K562 (cell line): Measurements from ENCODE around the gene TFPI.

ENCODE experiments used
- CBX5 ChIP-seq: IDR thresholded peaks from 2 replicates; pipeline ENCODE4 v1.6.1; 2014; ENCODE audit warnings: low read depth, borderline replicate concordance
- CTCF ChIP-seq, 3 experiments: IDR thresholded peaks in 2 of 3; conservative IDR thresholded peaks in 1 of 3; 2 replicates each; pipeline ENCODE4 v1.5.1; 2011 to 2012; ENCODE audit warnings: low read length in 3 of 3, mild to moderate bottlenecking in 3 of 3, control low read depth in 2 of 3, improper control_type of control experiment in 1 of 3, inconsistent platforms in 1 of 3, low read depth in 1 of 3, mixed read lengths in 1 of 3, moderate library complexity in 1 of 3; ENCODE audit not compliant: insufficient read depth in 2 of 3
- ELF1 ChIP-seq: fragments of 200-800 bp; sonication (Bioruptor generic); IDR thresholded peaks from 2 replicates; pipeline ENCODE4 v1.6.1; 2016; ENCODE audit warnings: missing genetic modification characterization, missing compliant biosample characterization
- EP300 ChIP-seq: IDR thresholded peaks from 2 replicates; pipeline ENCODE4 v1.6.1; 2012; ENCODE audit warnings: low read length, improper control_type of control experiment
- GTF3C2 ChIP-seq: IDR thresholded peaks from 3 replicates; pipeline ENCODE4 v1.6.1; 2011; ENCODE audit warnings: borderline replicate concordance, mild to moderate bottlenecking, moderate library complexity; ENCODE audit not compliant: insufficient read length; ENCODE audit errors: extremely low read depth
- KDM5B ChIP-seq: fragments of 200-600 bp; sonication (generic); IDR thresholded peaks from 2 replicates; pipeline ENCODE4 v1.6.1; 2012; ENCODE audit warnings: low read depth, mild to moderate bottlenecking, moderate library complexity, low read length, control low read depth, inconsistent platforms; ENCODE audit not compliant: insufficient replicate concordance
- PBX2 ChIP-seq, 2 experiments: IDR thresholded peaks in 1 of 2; conservative IDR thresholded peaks in 1 of 2; 2 replicates each; pipeline ENCODE4 v1.6.1; 2016; ENCODE audit warnings: low read depth in 2 of 2, mild to moderate bottlenecking in 1 of 2, missing compliant biosample characterization in 1 of 2, missing genetic modification characterization in 1 of 2, moderate library complexity in 1 of 2
- PHF20 ChIP-seq: fragments of 450-650 bp; IDR thresholded peaks from 2 replicates; pipeline ENCODE4 v1.6.1; 2018; ENCODE audit not compliant: partially characterized antibody
- SMC3 ChIP-seq: conservative IDR thresholded peaks from 2 replicates; pipeline ENCODE4 v1.6.1; 2011; ENCODE audit warnings: low read depth, low read length, improper control_type of control experiment; ENCODE audit not compliant: insufficient read depth
- ZNF23 ChIP-seq: fragments of 250-450 bp; sonication (Bioruptor Pico); IDR thresholded peaks from 2 replicates; pipeline ENCODE4 v1.4.0; 2020; ENCODE audit warnings: mild to moderate bottlenecking

- no peak for TF ChIP-seq PBX2 (CRISPR knock-in tag; IDR thresholded peaks at IDR 0.05; ENCODE audit: low read depth)
- TF ChIP-seq PBX2 (tag; conservative IDR thresholded peaks at IDR 0.05; ENCODE audit: low read depth) = no peak
- no peak for TF ChIP-seq PHF20
- no peak for TF ChIP-seq EP300
- TF ChIP-seq GTF3C2 = no peak
- TF ChIP-seq ELF1 (tag) = no peak
- TF ChIP-seq SMC3 = no peak
- TF ChIP-seq CTCF (IDR thresholded peaks at IDR 0.05 in 2 of 3, conservative IDR thresholded peaks at IDR 0.05 in 1 of 3; ENCODE audit: insufficient read depth in 2 of 3, low read depth in 1 of 3, low read length in 3 of 3) = no peak
- TF ChIP-seq ZNF23 = no peak
- TF ChIP-seq KDM5B = no peak
- no peak for TF ChIP-seq CBX5
These were observed 10.7 kb downstream of the TFPI start for GRCh38 chr2:187543488-187543887.
